ENCODE measurements around the gene DLX3. TPM values are rescaled to one million over a fixed set of nuclear protein-coding genes. Genes with fewer than 3 reads are reported as not detected.

DLX3 gene
- total RNA-seq, 1 experiment from 2014 or later: 4.9 TPM

- TF ChIP-seq CTCF (IDR thresholded peaks at IDR 0.05; ENCODE audit: insufficient read depth in 1 of 2, low read depth in 1 of 2, low read length in 1 of 2, severe bottlenecking in 1 of 2, unreplicated experiment in 1 of 2): no peak
- H3K27me3 ChIP-seq (replicated peaks; ENCODE audit: control insufficient read depth, insufficient read depth, low read length): no peaks in the 10 kb centered on the region
- ChIA-PET CTCF (interaction anchor here (1.5 kb wide), 1 partner anchor 124 kb away, joined by 6 read pairs; no protein-coding TSS in a partner anchor), POLR2A (no interaction called here)
- Mint-ChIP-seq H3K36me3 (ENCODE audit: insufficient read depth, unreplicated experiment) (peaks cover 7% of the 10 kb centered on the region), H3K27me3 (ENCODE audit: insufficient read depth, unreplicated experiment) (peaks cover 2% of the 10 kb centered on the region), H3K4me3 (ENCODE audit: unreplicated experiment) (no peak overlapping the region), H3K27ac (ENCODE audit: unreplicated experiment) (no peak overlapping the region), H3K9me3 (ENCODE audit: unreplicated experiment) (no peaks in the 10 kb centered on the region), H3K4me1 (ENCODE audit: low read depth, unreplicated experiment) (peaks cover 18% of the 10 kb centered on the region)
- H3K9me3 ChIP-seq: no peaks in the 10 kb centered on the region
- peak in 1 of 2 experiments; percentile 2 for DNase-seq
- intact Hi-C loops (cut with micrococcal nuclease; ENCODE audit: unreplicated experiment): no loop called here
- no TSS peak for BruUV-seq (replicated peaks)
- H3K36me3 ChIP-seq (ENCODE audit: control insufficient read depth, insufficient read depth, low read length): no peaks in the 10 kb centered on the region
- H3K4me1 ChIP-seq: peaks cover 12% of the 10 kb centered on the region
- H3K4me3 ChIP-seq (ENCODE audit: low read depth, low read length): no peak overlapping the region
Measured at GRCh38 chr17:49990921-49991320, 4.1 kb downstream of the DLX3 start.

DNA sequence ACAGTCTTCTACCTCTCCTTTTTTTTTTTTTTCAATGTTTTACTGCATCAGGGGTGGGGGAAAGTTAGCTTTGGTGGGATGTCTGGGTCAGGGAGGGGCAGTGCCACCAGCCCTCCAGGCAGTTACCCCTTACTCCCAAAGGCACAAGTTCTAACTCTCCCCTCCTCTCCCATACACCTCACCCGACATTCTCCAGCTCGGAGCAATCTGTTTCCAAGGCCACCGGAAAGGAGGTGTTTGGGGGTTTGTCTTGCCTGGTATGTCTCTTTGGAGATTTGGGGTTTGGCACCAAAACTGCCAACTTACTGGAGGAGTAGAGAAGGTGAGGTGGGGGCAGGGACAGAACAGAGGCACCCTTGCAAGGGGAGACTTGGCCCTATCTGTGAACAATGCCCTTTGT, 4.7 kb downstream of the DLX3 start:
- Mint-ChIP-seq H3K36me3 (ENCODE audit: insufficient read depth, unreplicated experiment) (peaks cover 5% of the 10 kb centered on the region), H3K4me1 (ENCODE audit: low read depth, unreplicated experiment) (peaks cover 16% of the 10 kb centered on the region), H3K4me3 (ENCODE audit: unreplicated experiment) (no peak overlapping the region), H3K27me3 (ENCODE audit: insufficient read depth, unreplicated experiment) (peaks cover 2% of the 10 kb centered on the region), H3K9me3 (ENCODE audit: unreplicated experiment) (no peaks in the 10 kb centered on the region), H3K27ac (ENCODE audit: unreplicated experiment) (no peak overlapping the region)
- intact Hi-C loops (cut with micrococcal nuclease; ENCODE audit: unreplicated experiment): no loop called here
- peak in 1 of 2 experiments; percentile 6 for DNase-seq
- ChIA-PET POLR2A (interaction anchor here (0.6 kb wide), 3 partner anchors 113 to 183 kb away, joined by 4 to 7 read pairs (median 5); no protein-coding TSS in a partner anchor), CTCF (interaction anchor here (1.5 to 1.6 kb wide), 2 partner anchors 122 to 125 kb away, joined by 6 to 8 read pairs; no protein-coding TSS in a partner anchor)
- BruUV-seq (replicated peaks): TSS peak; percentile 4
- no peak for TF ChIP-seq CTCF (IDR thresholded peaks at IDR 0.05; ENCODE audit: insufficient read depth in 1 of 2, low read depth in 1 of 2, low read length in 1 of 2, severe bottlenecking in 1 of 2, unreplicated experiment in 1 of 2)
- H3K27me3 ChIP-seq (replicated peaks; ENCODE audit: control insufficient read depth, insufficient read depth, low read length): no peaks in the 10 kb centered on the region
- H3K4me3 ChIP-seq (ENCODE audit: low read depth, low read length): no peak overlapping the region
- no peaks in the 10 kb centered on the region for H3K36me3 ChIP-seq (ENCODE audit: control insufficient read depth, insufficient read depth, low read length)
- no peaks in the 10 kb centered on the region for H3K9me3 ChIP-seq
- H3K4me1 ChIP-seq: peaks cover 12% of the 10 kb centered on the region

GRCh38 chr17:49989518-49989880, 5.5 kb downstream of the DLX3 start:
- peak; percentile 15 to 48 for DNase-seq
- H3K36me3 Mint-ChIP-seq (ENCODE audit: insufficient read depth, unreplicated experiment): no peaks in the 10 kb centered on the region
- Histone ChIP-seq H3K27me3 (replicated peaks; ENCODE audit: control insufficient read depth, insufficient read depth, low read length) (no peaks in the 10 kb centered on the region), H3K36me3 (ENCODE audit: control insufficient read depth, insufficient read depth, low read length) (no peaks in the 10 kb centered on the region), H3K4me1 (peaks cover 12% of the 10 kb centered on the region), H3K9me3 (no peaks in the 10 kb centered on the region), H3K4me3 (ENCODE audit: low read depth, low read length) (no peak overlapping the region)
- no peak overlapping the region for H3K27ac Mint-ChIP-seq (ENCODE audit: unreplicated experiment)
- H3K27me3 Mint-ChIP-seq (ENCODE audit: insufficient read depth, unreplicated experiment): peaks cover 2% of the 10 kb centered on the region
- BruUV-seq (replicated peaks): no TSS peak
- peaks cover 12% of the 10 kb centered on the region for H3K4me1 Mint-ChIP-seq (ENCODE audit: low read depth, unreplicated experiment)
- no peak overlapping the region for H3K4me3 Mint-ChIP-seq (ENCODE audit: unreplicated experiment)
- no peaks in the 10 kb centered on the region for H3K9me3 Mint-ChIP-seq (ENCODE audit: unreplicated experiment)
- TF ChIP-seq CTCF (IDR thresholded peaks at IDR 0.05; ENCODE audit: insufficient read depth in 1 of 2, low read depth in 1 of 2, low read length in 1 of 2, severe bottlenecking in 1 of 2, unreplicated experiment in 1 of 2): no peak
- POLR2A ChIA-PET: interaction anchor here (0.6 kb wide), 1 partner anchor 113 kb away, joined by 5 read pairs; no protein-coding TSS in a partner anchor
- intact Hi-C loops (cut with micrococcal nuclease; ENCODE audit: unreplicated experiment): no loop called here
- CTCF ChIA-PET: interaction anchor here (0.9 to 1.6 kb wide), 4 partner anchors 37 to 163 kb away, joined by 4 to 8 read pairs (median 6); no protein-coding TSS in a partner anchor
